AG10803 (cell line): ENCODE results near the gene MDFIC2.
"Not testable (repeated sequence)": the region's sequence is repeated elsewhere in the genome, so short reads cannot be mapped to it uniquely, and the experiment has no call there.

ENCODE experiments used
- DNase-seq: peaks from one replicate; pipeline ENCODE4 v3.0.0; 2010; ENCODE audit warnings: low read depth
- H3K4me3 ChIP-seq: 2 replicates; pipeline ENCODE4 v1.5.1; 2011; ENCODE audit warnings: mild to moderate bottlenecking, low read length, control low read depth
- CTCF ChIP-seq: conservative IDR thresholded peaks from 2 replicates; pipeline ENCODE4 v1.5.1; 2011; ENCODE audit warnings: mild to moderate bottlenecking, low read length, control low read depth, inconsistent platforms

Gene MDFIC2

GRCh38 chr3:70312336-70312735, at the start of gene MDFIC2:
TSS of gene MDFIC2 (minus strand) at chr3:70312638. CDS start at chr3:70311973, 665 bp downstream.
- H3K4me3 ChIP-seq: no peak within 1 kb of the TSS
- no peak for TF ChIP-seq CTCF
- DNase-seq: no peak

DNA sequence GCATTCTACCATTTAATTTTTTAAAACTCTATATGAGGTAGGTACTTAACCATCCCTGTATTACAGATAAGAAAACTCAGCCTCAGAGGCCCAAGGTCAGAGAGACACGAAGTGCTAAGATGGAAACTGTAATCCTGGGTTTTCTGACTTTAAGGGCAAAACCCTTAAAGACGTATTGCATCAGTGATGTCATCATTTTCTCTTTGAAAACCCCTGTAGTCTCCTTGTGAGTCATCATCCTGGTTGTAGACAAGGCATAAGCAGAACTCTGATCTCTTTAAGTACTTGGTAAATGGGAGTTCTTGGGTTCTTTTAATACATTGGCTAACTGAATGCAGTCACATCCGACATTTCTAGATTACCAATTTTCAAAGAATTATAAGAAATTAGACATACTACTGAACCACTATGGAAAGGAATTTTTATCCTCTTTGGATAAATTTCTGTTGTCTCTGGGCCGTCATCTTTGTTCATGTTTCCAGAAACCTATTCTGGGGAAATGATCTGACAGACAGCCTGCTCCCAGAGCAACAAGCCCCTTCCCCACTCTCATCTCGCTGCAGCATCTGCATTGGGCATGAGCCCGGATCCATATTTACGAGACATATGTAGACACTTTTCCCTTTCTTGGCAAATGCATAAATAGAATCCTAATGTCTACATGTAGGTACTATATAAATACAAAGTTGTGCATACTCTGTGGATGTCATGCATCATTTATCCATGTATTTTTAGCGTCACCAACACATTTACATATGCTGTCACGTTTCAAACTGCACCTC, 48.7 kb upstream of the MDFIC2 start:
- H3K4me3 ChIP-seq: no peak overlapping the region
- no peak for TF ChIP-seq CTCF
- DNase-seq: peak; percentile 4

DNA sequence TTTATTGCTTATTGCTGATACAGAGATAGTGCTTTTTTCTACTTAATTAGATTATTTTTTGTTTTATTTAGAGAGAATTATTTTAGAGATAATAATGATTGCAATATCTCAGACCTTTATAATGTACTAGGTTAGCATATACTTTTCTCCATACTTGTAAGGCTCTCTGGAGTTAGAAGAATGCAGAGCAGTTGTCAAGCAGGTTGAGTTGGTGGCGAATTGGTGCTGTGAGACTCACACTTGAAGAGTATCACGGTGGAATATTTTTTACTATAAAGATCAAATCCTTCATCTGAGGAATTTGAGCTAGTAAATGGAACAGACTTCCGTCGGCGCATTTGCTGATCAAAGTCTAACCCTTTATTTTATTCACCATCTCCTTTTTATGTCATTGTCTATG, 47.3 kb upstream of the MDFIC2 start:
- no peak for TF ChIP-seq CTCF
- H3K4me3 ChIP-seq: no peak overlapping the region
- no peak for DNase-seq

DNA sequence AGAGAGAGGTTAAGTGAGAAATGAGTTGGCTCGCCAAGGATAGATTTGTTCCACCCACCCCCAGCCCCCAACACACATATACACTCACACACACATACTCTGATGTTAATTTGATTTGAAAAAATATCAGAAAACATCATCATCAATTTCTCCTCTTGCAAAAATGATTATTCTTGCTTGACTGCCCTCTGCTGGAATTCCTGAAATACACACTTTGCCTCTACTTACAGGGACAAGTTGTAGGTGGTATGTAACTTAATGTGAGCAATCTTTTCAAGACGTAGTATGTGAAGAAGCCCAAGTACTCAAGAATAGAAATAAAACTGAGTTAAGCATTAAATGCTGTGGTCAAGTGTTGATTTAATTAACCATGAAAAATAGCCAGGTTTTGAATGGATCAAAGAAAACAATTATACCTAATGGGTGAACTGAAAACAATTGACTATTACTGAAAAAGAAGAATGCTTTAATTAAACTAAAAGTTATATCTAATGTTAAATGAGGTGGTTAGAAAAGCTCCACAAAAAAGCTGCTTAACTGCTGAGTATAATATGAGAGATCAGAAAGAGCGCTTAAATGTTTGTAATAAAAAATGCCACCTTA, 46.6 kb upstream of the MDFIC2 start:
- H3K4me3 ChIP-seq: no peak overlapping the region
- TF ChIP-seq CTCF: peak; percentile 67
- DNase-seq: peak; percentile 34

GRCh38 chr3:70352215-70352614, 39.8 kb upstream of the MDFIC2 start:
- no peak overlapping the region for H3K4me3 ChIP-seq
- DNase-seq: no peak
- no peak for TF ChIP-seq CTCF

- no peak for DNase-seq
- TF ChIP-seq CTCF: no peak
- no peak overlapping the region for H3K4me3 ChIP-seq
Observed at GRCh38 chr3:70342149-70342548, 29.7 kb upstream of the MDFIC2 start.

GRCh38 chr3:70336885-70337284, 24.4 kb upstream of the MDFIC2 start:
- H3K4me3 ChIP-seq, DNase-seq: not testable (repeated sequence)
